ENCODE measurements around the gene TBC1D1.

The TBC1D1 gene

GRCh38 chr4:37980246-37980645 is 89.4 kb downstream of the TBC1D1 start:
- H2AFZ ChIP-seq (ENCODE audit: low read length), result no peak overlapping the region
- H3K36me3 ChIP-seq (ENCODE audit: insufficient read depth, low read length), result peaks cover 20% of the 10 kb centered on the region
- no peaks in the 10 kb centered on the region for H3K9me2 ChIP-seq (ENCODE audit: low read depth, low read length)
- H3K27ac ChIP-seq (ENCODE audit: low read depth, low read length, poor library complexity, severe bottlenecking), result peak overlapping the region; percentile 100
- TF ChIP-seq EZH2 (IDR thresholded peaks at IDR 0.05; ENCODE audit: borderline replicate concordance, low read length), result no peak
- TF ChIP-seq, protein P1, sequence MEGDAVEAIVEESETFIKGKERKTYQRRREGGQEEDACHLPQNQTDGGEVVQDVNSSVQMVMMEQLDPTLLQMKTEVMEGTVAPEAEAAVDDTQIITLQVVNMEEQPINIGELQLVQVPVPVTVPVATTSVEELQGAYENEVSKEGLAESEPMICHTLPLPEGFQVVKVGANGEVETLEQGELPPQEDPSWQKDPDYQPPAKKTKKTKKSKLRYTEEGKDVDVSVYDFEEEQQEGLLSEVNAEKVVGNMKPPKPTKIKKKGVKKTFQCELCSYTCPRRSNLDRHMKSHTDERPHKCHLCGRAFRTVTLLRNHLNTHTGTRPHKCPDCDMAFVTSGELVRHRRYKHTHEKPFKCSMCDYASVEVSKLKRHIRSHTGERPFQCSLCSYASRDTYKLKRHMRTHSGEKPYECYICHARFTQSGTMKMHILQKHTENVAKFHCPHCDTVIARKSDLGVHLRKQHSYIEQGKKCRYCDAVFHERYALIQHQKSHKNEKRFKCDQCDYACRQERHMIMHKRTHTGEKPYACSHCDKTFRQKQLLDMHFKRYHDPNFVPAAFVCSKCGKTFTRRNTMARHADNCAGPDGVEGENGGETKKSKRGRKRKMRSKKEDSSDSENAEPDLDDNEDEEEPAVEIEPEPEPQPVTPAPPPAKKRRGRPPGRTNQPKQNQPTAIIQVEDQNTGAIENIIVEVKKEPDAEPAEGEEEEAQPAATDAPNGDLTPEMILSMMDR (IDR thresholded peaks at IDR 0.05; ENCODE audit: low read length), result no peak
- peaks cover 75% of the 10 kb centered on the region for H3K79me2 ChIP-seq (ENCODE audit: insufficient read depth, low read length)
- H3F3A ChIP-seq (ENCODE audit: insufficient read depth, low read length), result peaks cover 3% of the 10 kb centered on the region; the same call in 1 of the 2 replicates
- H3K9me3 ChIP-seq (ENCODE audit: low read length), result no peaks in the 10 kb centered on the region
- no peaks in the 10 kb centered on the region for H3K27me3 ChIP-seq (ENCODE audit: insufficient read depth, low read length)
- H3K4me2 ChIP-seq (ENCODE audit: low read length), result peak overlapping the region; percentile 85
- peak overlapping the region; percentile 99 for H3K9ac ChIP-seq (ENCODE audit: low read length)
- H4K20me1 ChIP-seq (ENCODE audit: insufficient read depth, low read length), result no peaks in the 10 kb centered on the region
- peaks cover 76% of the 10 kb centered on the region for H3K4me1 ChIP-seq (ENCODE audit: insufficient read depth, low read length, severe bottlenecking)
- peak overlapping the region; percentile 70 for H3K4me3 ChIP-seq (ENCODE audit: low read depth, low read length, poor library complexity, severe bottlenecking)

- Histone ChIP-seq H3K9ac (ENCODE audit: low read length) (peak overlapping the region; percentile 99), H3K4me3 (ENCODE audit: low read depth, low read length, poor library complexity, severe bottlenecking) (peak overlapping the region; percentile 70), H3K4me1 (ENCODE audit: insufficient read depth, low read length, severe bottlenecking) (peaks cover 84% of the 10 kb centered on the region), H3K36me3 (ENCODE audit: insufficient read depth, low read length) (peaks cover 23% of the 10 kb centered on the region), H3F3A (ENCODE audit: insufficient read depth, low read length) (0 out of 2 replicates have a peak, but pooled peaks cover 3% of the 10 kb centered on the region), H2AFZ (ENCODE audit: low read length) (no peak overlapping the region), H3K79me2 (ENCODE audit: insufficient read depth, low read length) (peaks cover 87% of the 10 kb centered on the region), H3K27ac (ENCODE audit: low read depth, low read length, poor library complexity, severe bottlenecking) (peak overlapping the region; percentile 100), H3K27me3 (ENCODE audit: insufficient read depth, low read length) (no peaks in the 10 kb centered on the region), H3K9me3 (ENCODE audit: low read length) (no peaks in the 10 kb centered on the region), H3K4me2 (ENCODE audit: low read length) (peak overlapping the region; percentile 85), H4K20me1 (ENCODE audit: insufficient read depth, low read length) (no peaks in the 10 kb centered on the region), H3K9me2 (ENCODE audit: low read depth, low read length) (no peaks in the 10 kb centered on the region)
- TF ChIP-seq, protein P1 (IDR thresholded peaks at IDR 0.05; ENCODE audit: low read length), result no peak
- no peak for TF ChIP-seq EZH2 (IDR thresholded peaks at IDR 0.05; ENCODE audit: borderline replicate concordance, low read length)
These were observed 90.5 kb downstream of the TBC1D1 start for GRCh38 chr4:37981425-37981824.

GRCh38 chr4:37981844-37982720 is 91.2 kb downstream of the TBC1D1 start:
- H3K4me1 ChIP-seq (ENCODE audit: insufficient read depth, low read length, severe bottlenecking), result peaks cover 84% of the 10 kb centered on the region
- peaks cover 92% of the 10 kb centered on the region for H3K79me2 ChIP-seq (ENCODE audit: insufficient read depth, low read length)
- peaks cover 23% of the 10 kb centered on the region for H3K36me3 ChIP-seq (ENCODE audit: insufficient read depth, low read length)

More at GRCh38 chr4:37981844-37982720, 91.2 kb downstream of the TBC1D1 start:
- H2AFZ ChIP-seq (ENCODE audit: low read length), result no peak overlapping the region
- H3K4me2 ChIP-seq (ENCODE audit: low read length), result peak overlapping the region; percentile 85
- H3K9ac ChIP-seq (ENCODE audit: low read length), result peak overlapping the region; percentile 99
- no peaks in the 10 kb centered on the region for H3K9me2 ChIP-seq (ENCODE audit: low read depth, low read length)
- TF ChIP-seq, protein P1 (IDR thresholded peaks at IDR 0.05; ENCODE audit: low read length), result no peak
- no peak for TF ChIP-seq EZH2 (IDR thresholded peaks at IDR 0.05; ENCODE audit: borderline replicate concordance, low read length)
- H3K27ac ChIP-seq (ENCODE audit: low read depth, low read length, poor library complexity, severe bottlenecking), result peak overlapping the region; percentile 100
- H3K9me3 ChIP-seq (ENCODE audit: low read length), result no peaks in the 10 kb centered on the region
- peak overlapping the region; percentile 70 for H3K4me3 ChIP-seq (ENCODE audit: low read depth, low read length, poor library complexity, severe bottlenecking)
- 0 out of 2 replicates have a peak, but pooled peaks cover 5% of the 10 kb centered on the region for H3F3A ChIP-seq (ENCODE audit: insufficient read depth, low read length)
- H3K27me3 ChIP-seq (ENCODE audit: insufficient read depth, low read length), result no peaks in the 10 kb centered on the region
- H4K20me1 ChIP-seq (ENCODE audit: insufficient read depth, low read length), result no peaks in the 10 kb centered on the region
